ENCODE results near the gene DAZ4. TPM values are rescaled to one million over a fixed set of nuclear protein-coding genes. Genes with fewer than 3 reads are reported as not detected.
"Not testable (repeated sequence)": the region's sequence is repeated elsewhere in the genome, so short reads cannot be mapped to it uniquely, and the experiment has no call there.

Gene DAZ4
- total RNA-seq (2014; rRNA removed) = not detected in 2 replicates
- not detected for polyA plus RNA-seq (2012)

GRCh38 chrY:24833619-24834018, at the start of gene DAZ4:
DAZ4 (plus strand) TSS chrY:24833919; CDS start chrY:24834127, 208 bp downstream.
- DNase-seq (ENCODE audit: low read depth) = not testable (repeated sequence)

GRCh38 chrY:24813293-24813692, 20.4 kb upstream of the DAZ4 start, which contains the start of gene DAZ3:
DAZ3 (minus strand) TSS chrY:24813393; CDS start chrY:24813185, 208 bp downstream.
- DNase-seq (ENCODE audit: low read depth) = not testable (repeated sequence)

GRCh38 chrY:24821836-24822235, 11.9 kb upstream of the DAZ4 start:
- not testable (repeated sequence) for DNase-seq (ENCODE audit: low read depth)

- not testable (repeated sequence) for DNase-seq (ENCODE audit: low read depth)
Measured at GRCh38 chrY:24824184-24824879, 9.4 kb upstream of the DAZ4 start.

- not testable (repeated sequence) for DNase-seq (ENCODE audit: low read depth)
Measured at GRCh38 chrY:24825069-24825468, 8.7 kb upstream of the DAZ4 start.

Other genes starting within 250 kb of the DAZ4 start
- gene BPY2B, start 215.9 kb upstream of the DAZ4 start, total RNA-seq (2014; rRNA removed) = not detected in 2 replicates
- not detected in 2 replicates for gene DAZ3, start 20.5 kb upstream of the DAZ4 start, total RNA-seq (2014; rRNA removed)
- gene BPY2C, start 218.2 kb downstream of the DAZ4 start, total RNA-seq (2014; rRNA removed) = not detected in 2 replicates